SK-N-DZ (cell line): ENCODE measurements around the gene NDST4.
A peak's percentile ranks its signal among the peaks of the same experiment; 100 is the strongest.
"Not testable (repeated sequence)": the region's sequence is repeated elsewhere in the genome, so short reads cannot be mapped to it uniquely, and the experiment has no call there.

Experiments used
- DNase-seq: peaks from one replicate; pipeline ENCODE4 v3.0.0-alpha.2; 2015; ENCODE audit warnings: low spot score

NDST4 gene

DNA sequence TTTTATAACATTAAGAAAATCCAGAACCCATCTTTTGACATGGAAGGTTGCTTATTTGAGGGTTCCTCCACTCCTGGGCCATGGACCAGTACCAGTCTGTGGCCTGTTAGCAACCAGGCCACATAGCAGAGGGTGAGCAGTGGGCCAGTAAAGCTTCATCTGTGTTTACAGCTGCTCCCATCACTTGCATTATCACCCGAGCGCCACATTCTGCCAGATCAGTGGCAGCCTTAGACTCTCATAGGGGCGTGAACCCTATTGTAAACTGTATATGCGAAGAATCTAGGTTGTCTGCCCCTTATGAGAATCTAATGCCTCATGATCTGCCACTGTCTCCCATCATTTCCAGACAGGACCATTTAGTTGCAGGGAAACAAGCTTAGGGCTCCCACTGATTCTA, 58.6 kb downstream of the NDST4 start:
- DNase-seq: peak; percentile 1

DNA sequence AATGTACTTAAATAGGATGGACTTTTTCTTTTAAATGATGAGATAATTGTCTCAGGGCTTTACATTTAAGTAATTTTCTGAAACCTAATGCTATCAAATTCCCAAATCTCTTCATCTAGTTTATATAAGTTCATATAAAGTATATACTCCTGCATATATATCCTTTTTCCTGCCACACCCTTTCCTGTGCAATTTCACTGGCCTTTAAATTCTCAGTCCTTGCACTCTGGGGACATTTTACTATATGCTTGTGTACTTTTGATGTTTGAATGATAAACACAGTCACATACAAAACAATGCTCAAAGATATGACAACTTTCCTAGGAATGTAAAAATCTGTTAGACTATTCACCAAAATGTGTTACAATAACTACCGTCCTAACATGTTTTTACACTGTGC, 60.1 kb downstream of the NDST4 start:
- no peak for DNase-seq

- DNase-seq: no peak
Measured at GRCh38 chr4:115042496-115042895, 70.9 kb downstream of the NDST4 start.

DNA sequence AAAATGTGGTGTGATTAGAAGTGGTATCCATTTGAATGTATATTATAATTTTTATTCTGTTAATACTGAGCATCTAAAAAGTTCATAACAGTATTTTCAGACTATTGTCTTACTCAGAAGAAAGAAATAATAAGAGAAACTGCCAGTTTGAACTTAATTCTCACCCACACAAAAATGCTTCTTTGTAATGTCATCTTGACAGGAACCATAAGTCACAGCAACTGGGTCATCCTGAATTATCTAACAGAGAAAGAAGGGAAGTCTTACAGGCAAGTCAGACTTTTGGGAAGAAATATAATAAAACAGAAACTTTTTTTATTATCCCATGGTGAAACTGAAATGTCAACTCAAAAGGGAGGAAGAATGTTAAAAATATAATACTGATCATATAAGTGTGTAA, 83.1 kb downstream of the NDST4 start:
- DNase-seq: no peak

DNA sequence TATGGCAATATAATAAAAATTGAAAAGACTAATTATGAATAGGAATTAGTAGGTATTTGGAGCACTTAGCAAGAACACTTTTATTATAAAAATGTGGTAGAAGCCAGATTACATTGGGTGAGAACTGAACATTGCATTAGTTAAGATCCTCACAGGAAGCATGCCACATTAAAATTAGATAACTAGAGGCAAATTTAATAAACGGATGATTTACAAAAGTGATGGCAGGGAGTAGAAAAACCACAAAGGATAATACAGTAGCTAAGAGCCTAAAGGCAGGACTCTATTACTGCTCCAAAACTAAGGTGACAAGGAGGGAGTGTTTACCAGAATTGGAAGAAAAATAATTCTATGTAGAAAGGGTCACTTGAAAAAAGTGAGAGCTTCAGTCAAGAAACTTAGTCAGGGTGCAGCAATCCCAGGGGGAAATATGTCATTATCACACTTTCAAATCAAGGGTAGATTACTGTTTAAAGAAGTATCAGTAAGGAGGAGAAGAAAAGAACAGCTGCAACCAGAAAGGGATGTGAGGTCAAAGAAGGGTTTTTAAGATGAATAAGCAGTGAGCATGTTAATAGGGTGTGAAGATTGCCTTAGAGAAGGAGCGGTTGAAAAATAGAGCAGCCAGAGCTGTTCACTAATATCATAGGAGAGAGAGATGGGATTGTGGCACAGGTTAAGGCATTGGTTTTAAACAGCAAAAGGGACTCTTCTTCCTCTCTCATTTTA, 84.6 kb downstream of the NDST4 start:
- DNase-seq: peak; percentile 2

DNA sequence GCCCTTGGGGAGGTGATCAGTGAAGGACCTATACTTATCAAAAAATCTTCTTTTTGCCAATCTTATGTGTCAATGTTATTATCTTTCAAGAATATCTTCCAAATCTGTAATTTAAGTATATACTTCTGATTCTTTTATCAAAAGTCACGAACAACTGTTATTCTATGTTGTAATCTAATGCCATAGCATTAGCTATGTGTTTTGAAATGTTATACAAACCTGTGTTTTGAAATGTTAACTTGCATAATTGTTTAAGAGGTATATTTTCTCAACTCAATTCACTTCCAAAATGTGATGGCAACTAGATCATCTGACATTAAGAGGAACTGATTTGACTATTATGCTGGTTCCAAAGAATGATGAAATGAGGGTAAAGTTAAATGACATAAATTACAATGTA, 113.5 kb downstream of the NDST4 start:
- DNase-seq: no peak

GRCh38 chr4:114998316-114998715, 115.1 kb downstream of the NDST4 start:
- DNase-seq: no peak

- DNase-seq: no peak
Measured at GRCh38 chr4:114997576-114998247, 115.7 kb downstream of the NDST4 start.

DNA sequence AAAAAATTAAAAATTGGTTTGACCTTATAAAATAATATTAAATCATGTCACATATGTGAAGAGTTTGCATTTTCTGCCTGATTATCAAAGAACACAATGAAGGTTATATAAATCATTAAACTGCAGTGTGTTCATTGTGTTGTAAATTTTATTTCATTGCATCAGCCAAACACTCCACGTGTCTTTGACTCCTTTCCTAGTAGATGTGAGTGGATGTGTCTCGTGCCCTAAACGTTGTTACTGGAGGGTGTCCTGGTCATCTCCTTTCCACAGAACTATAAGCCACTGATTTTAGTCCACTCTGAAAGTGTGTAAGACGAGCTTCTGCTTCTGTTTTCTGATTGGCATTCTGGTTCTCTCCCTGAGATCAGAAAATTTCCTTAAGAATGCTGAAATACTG, 127.3 kb downstream of the NDST4 start:
- DNase-seq: no peak

- no peak for DNase-seq
Measured at GRCh38 chr4:114980932-114981708, 132.3 kb downstream of the NDST4 start.

DNA sequence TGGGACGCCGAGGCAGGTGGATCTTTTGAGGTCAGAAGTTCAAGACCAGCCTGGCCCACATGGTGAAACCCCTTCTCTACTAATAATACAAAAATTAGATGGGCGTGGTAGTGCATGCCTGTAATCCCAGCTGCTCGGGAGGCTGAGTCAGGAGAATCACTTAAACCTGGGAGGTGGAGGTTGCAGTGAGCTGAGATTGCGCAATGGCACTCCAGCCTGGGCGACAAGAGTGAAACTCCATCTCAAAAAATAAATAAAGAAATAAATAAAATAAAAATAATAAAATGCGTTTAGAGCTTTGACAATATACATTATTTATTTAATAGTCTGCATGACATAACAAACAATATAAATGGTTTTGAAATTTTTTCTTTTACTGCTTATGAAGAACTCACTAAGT, 133.0 kb downstream of the NDST4 start:
- DNase-seq: not testable (repeated sequence)

GRCh38 chr4:114976901-114977300, 136.5 kb downstream of the NDST4 start:
- no peak for DNase-seq

- no peak for DNase-seq
Measured at GRCh38 chr4:114964026-114964425, 149.4 kb downstream of the NDST4 start.

- no peak for DNase-seq
Measured at GRCh38 chr4:114945616-114946015, 167.8 kb downstream of the NDST4 start.

GRCh38 chr4:114941503-114941902, 171.9 kb downstream of the NDST4 start:
- no peak for DNase-seq

- no peak for DNase-seq
Measured at GRCh38 chr4:114927881-114928280, 185.5 kb downstream of the NDST4 start.

- DNase-seq: no peak
Measured at GRCh38 chr4:114926583-114926982, 186.8 kb downstream of the NDST4 start.

- no peak for DNase-seq
Measured at GRCh38 chr4:114924311-114924710, 189.1 kb downstream of the NDST4 start.

- no peak for DNase-seq
Measured at GRCh38 chr4:114922592-114922933, 190.9 kb downstream of the NDST4 start.

DNA sequence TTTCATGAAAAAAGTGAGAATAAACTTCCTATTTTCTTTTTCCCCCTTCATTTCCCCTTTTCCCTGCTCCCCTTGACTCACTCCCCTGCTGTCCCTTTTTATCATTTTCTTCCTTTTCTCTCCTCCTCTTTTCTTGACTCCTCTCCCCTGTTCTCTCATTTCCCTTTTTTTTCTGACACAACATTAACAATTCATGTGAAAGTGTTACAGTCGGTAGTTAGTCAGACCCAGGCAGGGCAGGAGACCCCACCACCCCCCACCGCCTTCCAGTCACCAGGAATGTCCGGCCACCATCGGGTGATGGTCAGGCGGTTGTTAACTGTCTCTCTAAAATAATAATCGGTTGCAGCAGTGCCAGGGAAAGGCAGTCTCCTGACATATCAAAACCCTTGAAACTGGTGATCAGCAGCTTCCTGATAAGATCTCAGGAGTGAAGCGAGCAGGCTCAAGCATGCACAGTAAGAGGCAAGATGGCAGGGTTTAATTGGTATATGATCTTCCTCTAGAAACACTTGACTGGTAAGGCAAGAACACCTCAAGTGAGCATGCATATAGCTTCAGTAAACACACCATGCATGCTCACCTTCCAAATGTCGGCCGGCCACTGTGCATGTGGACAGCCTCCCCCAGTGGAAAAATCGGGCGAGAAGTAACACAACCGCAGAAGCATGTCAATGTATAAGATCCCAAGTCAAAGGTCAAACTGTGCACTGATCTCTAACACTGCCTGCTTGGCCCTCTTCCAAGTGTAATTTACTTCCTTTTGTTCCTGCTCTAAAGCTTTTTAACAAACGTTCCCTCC, 191.4 kb downstream of the NDST4 start:
- peak; percentile 5 for DNase-seq

GRCh38 chr4:114921191-114921590, 192.2 kb downstream of the NDST4 start:
- no peak for DNase-seq

GRCh38 chr4:114911111-114911510, 202.3 kb downstream of the NDST4 start:
- no peak for DNase-seq
